Stimulated activated CD8-positive, alpha-beta memory T cell treated with anti-CD3 and anti-CD28 coated beads, Interleukin-2, amount 100 ng/mL, for 48 hours (primary cell): ENCODE data around the gene EIF5B.
"Not testable (repeated sequence)": the region's sequence is repeated elsewhere in the genome, so short reads cannot be mapped to it uniquely, and the experiment has no call there.

ENCODE experiments used
- DNase-seq, 2 donors: peaks; one replicate each; pipeline ENCODE4 v3.0.0-alpha.2; 2020; ENCODE audit warnings: low read depth in 2 of 2

EIF5B gene

GRCh38 chr2:99365661-99366060, 28.5 kb downstream of the EIF5B start:
- DNase-seq: no peak

GRCh38 chr2:99368854-99369253, 31.7 kb downstream of the EIF5B start:
- DNase-seq: not testable (repeated sequence)

GRCh38 chr2:99373144-99373543, 36.0 kb downstream of the EIF5B start:
- DNase-seq: no peak

- DNase-seq: no peak
These were observed 37.6 kb downstream of the EIF5B start for GRCh38 chr2:99374747-99375146.

- no peak for DNase-seq
These were observed 39.2 kb downstream of the EIF5B start for GRCh38 chr2:99376254-99376864.

- no peak for DNase-seq
These were observed 40.7 kb downstream of the EIF5B start for GRCh38 chr2:99377879-99378278.

- DNase-seq: no peak
These were observed 43.3 kb downstream of the EIF5B start for GRCh38 chr2:99380376-99381010.

- no peak for DNase-seq
These were observed 45.0 kb downstream of the EIF5B start for GRCh38 chr2:99382143-99382542.

GRCh38 chr2:99386011-99386410, 48.8 kb downstream of the EIF5B start:
- no peak for DNase-seq

- DNase-seq: no peak
These were observed 51.7 kb downstream of the EIF5B start for GRCh38 chr2:99388892-99389291.

- DNase-seq: no peak
These were observed 52.2 kb downstream of the EIF5B start for GRCh38 chr2:99389371-99389770.

GRCh38 chr2:99389946-99390345, 52.8 kb downstream of the EIF5B start:
- no peak for DNase-seq

GRCh38 chr2:99395589-99396130, 58.5 kb downstream of the EIF5B start:
- DNase-seq: no peak

GRCh38 chr2:99397266-99397920, 60.2 kb downstream of the EIF5B start:
- DNase-seq: no peak

- no peak for DNase-seq
These were observed 61.1 kb downstream of the EIF5B start for GRCh38 chr2:99398303-99398702.

GRCh38 chr2:99399063-99399462, 61.9 kb downstream of the EIF5B start:
- DNase-seq: no peak

- no peak for DNase-seq
These were observed 62.6 kb downstream of the EIF5B start for GRCh38 chr2:99399795-99400194.

GRCh38 chr2:99401841-99402240, 64.7 kb downstream of the EIF5B start:
- no peak for DNase-seq

GRCh38 chr2:99403084-99403483, 65.9 kb downstream of the EIF5B start:
- no peak for DNase-seq

GRCh38 chr2:99403524-99403923, 66.3 kb downstream of the EIF5B start:
- no peak for DNase-seq

- DNase-seq: no peak
These were observed 67.0 kb downstream of the EIF5B start for GRCh38 chr2:99404039-99404796.
